ENCODE results near the gene GANC.
"Not testable (repeated sequence)": the region's sequence is repeated elsewhere in the genome, so short reads cannot be mapped to it uniquely, and the experiment has no call there.

Gene GANC, protein sequence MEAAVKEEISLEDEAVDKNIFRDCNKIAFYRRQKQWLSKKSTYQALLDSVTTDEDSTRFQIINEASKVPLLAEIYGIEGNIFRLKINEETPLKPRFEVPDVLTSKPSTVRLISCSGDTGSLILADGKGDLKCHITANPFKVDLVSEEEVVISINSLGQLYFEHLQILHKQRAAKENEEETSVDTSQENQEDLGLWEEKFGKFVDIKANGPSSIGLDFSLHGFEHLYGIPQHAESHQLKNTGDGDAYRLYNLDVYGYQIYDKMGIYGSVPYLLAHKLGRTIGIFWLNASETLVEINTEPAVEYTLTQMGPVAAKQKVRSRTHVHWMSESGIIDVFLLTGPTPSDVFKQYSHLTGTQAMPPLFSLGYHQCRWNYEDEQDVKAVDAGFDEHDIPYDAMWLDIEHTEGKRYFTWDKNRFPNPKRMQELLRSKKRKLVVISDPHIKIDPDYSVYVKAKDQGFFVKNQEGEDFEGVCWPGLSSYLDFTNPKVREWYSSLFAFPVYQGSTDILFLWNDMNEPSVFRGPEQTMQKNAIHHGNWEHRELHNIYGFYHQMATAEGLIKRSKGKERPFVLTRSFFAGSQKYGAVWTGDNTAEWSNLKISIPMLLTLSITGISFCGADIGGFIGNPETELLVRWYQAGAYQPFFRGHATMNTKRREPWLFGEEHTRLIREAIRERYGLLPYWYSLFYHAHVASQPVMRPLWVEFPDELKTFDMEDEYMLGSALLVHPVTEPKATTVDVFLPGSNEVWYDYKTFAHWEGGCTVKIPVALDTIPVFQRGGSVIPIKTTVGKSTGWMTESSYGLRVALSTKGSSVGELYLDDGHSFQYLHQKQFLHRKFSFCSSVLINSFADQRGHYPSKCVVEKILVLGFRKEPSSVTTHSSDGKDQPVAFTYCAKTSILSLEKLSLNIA (N-terminal part only)

DNA sequence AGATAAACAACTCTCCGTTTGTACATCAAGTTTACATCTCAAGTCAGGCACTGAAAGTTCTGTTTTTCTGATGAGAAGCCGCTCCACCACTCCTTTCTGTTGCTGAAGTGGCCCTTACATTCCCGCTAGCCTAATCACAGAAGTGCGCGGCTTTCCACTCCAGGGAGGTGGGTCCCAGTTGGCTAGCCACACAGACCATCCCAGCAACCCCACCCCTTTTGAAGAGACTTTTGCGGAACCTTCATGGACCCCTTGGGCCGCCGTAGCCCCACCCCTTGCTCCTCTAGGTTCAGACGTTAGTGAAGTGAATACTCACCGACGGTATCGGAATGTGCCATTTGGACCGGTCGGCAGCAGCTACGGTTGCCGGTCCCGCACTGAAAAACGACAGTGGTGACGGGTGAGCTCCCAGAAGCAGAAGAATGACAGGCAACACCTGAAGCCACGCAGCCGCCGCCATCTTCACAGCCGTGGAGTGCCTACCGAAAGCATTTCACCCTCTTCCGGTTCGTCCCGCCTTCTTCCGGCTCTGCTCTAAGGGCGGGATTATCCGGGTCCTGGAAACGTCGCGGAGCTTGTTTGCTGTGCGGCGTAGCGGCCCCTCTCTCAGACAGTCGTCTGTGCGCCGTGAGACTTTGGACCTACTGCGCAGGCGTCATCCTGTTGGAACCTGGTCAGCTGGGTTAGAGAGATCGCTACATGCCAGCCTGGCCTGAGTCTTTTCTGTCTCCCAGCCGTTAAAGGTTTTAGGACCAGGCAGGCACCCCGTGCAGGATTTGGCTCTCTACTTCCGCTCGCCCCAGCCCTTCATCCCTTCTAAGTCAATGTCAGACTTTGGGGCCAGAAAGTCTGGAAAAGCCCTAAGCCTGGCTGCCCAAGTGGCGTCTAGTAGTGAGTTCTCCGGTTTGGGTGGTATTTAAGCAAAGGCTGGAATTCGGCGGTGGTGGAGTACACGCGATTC, at the start of gene GANC, which contains the start of gene TMEM87A:
Gene GANC (plus strand): TSS at position 263 of the 961 bp plus-strand sequence. CDS start 1,281 bp downstream, outside the sequence.
Gene TMEM87A (minus strand): TSS at position 495 of the 961 bp plus-strand sequence. CDS start 35 bp downstream, at position 460.
- DNase-seq: peak; percentile 99

DNA sequence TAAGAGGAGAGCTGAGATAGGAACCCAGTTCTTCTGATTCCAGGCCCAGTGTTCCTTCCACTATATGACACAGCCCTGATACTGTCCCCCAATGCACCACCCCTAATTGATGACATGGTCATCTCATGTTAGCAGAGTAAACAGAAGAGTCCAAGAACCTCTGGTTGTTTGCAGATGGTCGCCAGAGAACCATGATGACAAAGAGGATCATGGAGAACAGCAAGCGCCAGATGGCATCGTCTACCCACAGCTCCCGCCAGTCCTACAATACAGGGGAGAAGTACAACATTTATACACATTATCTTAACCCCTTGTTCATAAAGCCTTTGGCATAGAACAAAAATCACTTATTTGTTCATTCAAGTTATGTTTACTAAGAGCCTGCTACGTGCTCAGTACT, 46.4 kb upstream of the GANC start:
- DNase-seq: no peak

DNA sequence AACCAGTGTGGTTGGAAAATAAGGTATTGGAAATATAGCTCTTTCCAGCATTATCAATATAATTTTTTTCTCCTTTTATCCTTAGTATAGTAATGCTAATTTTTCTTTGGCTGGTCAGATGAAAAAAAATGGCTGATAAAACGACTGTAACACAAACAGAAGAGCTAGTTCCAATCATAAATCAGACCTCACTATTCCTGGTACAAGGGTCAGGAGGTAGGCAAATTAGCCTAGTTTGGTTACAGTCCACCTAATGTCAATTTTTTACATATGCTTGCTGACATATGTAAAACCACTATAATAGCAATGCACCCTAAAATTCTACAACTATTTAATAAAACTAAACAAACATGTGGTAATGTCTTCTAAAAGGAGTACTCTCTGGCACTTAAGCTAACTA, 45.0 kb upstream of the GANC start:
- no peak for DNase-seq

DNA sequence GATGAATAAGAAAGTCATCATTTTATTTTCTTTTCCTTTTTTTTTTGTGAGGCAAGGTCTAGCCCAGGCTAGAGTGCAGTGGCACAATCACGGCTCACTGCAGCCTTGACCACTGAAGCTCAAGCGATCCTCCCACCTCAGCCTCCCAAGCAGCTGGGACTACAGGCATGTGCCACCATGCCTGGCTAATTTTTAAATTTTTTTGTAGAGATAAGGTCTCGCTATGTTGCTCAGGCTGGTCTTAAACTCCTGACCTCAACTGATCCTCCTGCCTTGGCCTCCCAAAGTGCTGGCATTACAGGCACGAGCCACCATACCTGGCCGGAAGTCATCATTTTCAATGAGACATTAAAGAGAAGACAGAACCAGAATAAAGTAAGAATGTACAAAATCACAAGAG, 44.0 kb upstream of the GANC start:
- DNase-seq: not testable (repeated sequence)

DNA sequence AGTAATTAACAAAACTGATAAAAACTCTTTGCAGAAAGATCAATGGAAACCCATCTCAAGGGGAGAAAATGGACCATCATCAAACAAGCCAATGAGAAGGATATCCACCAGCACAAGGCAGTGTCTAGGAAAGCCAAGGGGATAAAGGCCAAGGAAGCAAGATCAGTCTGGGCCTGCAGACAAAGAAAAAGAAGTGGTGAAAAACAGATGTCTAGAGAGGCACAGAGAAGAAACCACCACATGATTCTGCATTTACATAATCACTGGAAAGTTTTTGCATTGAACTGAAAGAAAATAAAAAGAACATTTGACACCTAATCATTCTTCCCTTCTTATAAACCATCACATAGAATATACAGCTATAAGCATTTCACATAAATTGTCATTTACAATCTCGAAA, 41.9 kb upstream of the GANC start:
- no peak for DNase-seq

DNA sequence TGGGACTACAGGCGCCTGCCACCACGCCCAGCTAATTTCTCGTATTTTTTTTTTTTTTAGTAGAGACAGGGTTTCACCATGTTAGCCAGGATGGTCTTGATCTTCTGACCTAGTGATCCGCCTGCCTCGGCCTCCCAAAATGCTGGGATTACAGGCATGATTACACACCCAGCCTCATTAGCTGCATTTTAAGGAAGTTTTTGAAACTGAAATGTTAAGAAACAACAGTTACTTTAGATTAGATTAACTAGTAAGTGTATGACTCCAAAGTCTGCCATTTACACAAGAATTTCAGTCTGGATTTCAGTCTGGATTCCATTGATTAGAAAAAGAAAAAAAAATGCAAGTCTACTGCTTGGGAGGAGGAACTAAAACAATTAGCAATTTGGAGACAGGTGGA, 40.4 kb upstream of the GANC start:
- DNase-seq: no peak

DNA sequence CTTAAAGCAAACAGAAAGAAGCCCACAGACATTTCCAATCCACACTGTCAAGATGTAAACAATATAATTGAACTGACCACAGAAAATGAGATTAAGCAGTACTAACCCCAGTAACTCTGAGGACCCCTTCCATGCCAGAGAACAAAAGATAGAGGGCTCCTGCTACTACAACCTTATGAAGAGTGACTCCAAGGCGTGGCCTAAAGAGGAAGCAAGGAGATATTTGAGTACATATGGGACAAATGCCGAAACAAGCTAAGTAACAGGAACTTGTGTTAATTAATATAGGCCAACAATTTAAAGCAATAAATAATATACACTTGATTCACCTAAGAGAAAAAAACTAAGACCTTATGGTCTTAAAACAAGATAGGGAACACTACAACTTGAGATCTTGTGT, 39.9 kb upstream of the GANC start:
- no peak for DNase-seq

DNA sequence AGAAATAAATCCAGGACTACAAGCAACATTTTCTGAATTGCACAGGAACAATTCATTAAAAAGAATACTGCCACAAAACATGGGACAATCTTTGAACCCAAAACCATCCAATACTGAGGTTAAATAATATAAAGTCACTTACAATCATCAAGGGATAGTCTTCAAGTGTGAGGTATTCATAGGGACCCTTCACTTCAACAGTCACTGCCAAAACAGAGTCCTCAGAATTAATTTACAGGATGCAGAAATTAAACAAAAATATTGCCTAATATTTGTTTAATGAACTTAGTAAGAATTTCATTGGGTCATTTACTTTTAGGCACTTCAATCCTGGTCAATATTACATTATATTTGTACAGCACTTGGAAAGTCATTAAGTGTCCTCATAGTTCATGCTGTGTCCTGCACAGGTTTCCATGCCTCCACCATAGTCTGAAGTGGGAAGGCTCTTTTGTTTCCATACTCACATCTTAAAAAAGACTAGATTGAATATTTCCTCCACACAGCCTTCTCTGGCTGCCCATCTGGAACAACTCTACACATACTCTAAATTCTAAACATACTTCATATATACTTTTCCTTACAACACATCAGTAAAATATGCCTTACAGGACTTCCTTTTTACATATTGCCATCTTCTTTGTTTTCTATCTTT, 33.3 kb upstream of the GANC start:
- no peak for DNase-seq

DNA sequence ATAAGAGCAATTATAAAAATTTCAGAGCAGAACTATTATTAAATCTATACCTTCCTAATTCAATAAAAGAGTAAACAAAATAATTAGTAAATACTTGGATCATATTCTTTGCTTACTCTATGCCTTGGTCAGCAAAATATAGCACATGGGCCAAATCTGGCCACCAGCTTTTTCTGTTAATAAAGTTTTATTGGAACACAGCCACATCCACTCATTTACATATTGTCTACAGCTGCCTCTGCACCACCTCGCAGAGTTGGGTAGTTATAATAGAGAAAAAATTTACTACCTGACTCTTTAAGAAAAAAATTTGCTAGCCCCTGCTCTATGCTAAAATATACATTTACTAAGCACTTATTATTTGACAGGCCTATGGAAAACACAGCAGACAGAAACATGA, 32.2 kb upstream of the GANC start:
- no peak for DNase-seq

DNA sequence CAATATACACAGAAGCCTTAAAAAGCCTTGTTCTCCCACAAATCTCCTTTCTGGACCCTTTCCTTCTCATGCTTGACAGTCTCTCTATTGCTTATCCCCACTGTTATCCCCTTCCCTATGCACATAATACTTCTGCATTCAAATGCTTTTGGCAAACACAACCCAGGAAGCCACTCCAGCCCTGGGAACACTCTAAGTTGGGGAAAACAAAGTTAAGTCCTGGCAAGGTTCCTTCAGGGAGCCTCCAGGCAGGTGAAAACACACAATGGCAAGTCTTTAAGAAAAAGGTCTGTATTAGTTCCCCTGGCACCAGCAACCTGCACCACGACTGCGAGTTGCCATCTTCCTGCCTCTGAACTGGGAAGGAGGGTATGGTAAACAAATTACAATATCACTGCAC, 19.7 kb upstream of the GANC start:
- no peak for DNase-seq

DNA sequence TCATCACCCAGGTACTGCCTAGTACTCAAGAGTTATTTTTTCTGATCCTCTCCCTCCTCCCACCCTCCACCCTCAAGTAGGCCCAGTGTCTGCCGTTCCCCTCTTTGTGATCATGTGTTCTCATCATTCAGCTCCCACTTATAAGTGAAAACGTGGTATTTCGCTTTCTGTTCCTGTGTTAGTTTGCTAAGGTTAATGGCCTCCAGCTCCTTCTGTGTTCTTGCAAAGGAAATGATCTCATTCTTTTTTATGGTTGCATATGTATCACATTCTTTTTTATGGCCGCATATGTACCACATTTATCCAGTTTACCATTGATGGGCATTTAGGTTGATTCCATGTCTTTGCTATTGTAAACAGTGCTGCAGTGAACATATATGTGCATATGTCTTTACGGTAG, 8.2 kb upstream of the GANC start:
- DNase-seq: no peak

DNA sequence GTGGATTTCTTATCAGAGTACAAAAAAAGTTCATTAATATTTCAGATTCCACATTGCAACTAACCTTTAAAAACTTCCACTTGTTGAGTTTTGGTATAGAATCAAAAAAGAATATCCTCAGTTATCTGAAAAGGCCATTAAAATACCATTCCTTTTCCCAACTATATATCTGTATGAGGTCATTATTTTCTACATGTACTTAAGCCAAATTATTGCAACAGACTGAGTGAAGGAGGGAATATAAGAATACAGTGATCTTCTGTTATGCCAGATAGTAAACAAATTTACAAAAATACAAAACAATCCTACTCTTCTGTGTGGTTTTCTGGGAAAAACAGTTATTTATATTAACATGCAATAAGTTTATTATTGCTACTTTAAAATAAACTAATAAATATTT, 5.7 kb upstream of the GANC start:
- no peak for DNase-seq

DNA sequence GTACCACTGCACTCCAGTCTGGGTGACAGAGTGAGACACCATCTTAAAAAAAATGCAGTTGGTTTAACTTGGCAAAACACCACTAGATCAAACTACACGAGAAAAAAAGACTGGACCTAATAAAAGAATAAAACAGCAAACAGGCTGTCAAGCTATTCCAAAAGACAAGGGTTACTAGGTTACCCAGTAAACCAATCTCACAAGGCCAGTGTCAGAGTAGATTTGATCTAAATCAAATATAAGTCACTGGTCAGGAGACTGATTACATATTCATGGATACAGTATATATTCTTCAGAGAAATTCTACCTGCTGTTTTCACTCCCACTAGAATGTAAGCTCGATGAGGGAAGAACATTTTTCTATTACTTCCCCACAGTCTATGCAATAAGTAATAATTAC, 2.5 kb upstream of the GANC start:
- no peak for DNase-seq

DNA sequence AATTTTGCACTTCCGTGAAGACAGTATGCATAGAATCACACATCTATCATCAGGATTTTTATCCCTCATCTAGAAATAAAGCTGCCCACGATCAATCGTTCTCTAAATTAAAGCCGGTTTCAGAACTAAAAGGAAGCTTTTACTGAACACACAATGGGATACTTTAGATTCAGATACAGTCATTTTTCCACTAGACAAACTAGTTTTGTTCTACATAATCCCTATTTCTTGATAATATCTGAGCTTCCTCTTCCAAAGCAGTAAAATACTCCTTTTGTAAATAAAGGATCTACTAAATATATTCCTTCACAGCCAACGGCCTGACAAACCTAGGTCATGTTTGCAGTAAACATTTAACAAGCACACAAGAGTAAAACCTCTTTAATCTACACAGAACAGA, 2.0 kb upstream of the GANC start:
- DNase-seq: no peak

DNA sequence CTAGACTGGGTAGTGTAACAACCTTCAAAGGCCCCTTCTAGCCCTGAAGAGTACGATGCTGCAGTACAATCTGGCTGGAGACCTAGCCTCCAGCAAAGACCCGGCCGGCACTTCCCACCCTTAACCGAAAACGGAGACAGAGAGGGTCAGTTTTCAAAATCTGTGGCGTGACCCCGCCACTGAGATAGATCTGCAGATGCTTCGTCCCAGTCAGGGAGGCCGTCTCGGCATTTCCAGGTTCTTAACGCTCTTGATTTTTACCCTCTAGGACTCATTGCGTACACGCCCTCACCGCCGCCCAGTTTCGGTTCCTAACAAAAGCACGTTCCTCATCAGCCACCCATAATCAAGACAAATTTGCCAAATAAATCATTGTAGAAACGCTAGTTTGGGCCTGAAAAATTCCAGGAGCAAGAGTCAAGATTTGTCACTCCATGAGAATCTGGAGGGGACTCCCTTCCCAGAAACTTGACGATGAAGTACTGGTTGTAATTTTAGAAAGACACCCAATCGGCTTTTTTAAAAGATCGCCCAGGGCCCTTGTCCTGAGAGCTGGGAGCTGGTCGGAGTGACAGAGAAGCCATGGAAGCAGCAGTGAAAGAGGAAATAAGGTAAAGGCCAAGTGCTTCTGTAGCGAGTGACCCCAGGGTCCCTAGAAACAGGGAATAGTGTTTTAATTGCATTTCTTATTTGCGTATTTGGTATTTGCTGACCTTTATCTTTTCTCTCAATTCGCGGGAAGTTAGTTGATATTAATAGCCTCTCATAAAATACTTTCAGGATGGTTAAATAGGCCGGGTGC, 1.1 kb downstream of the GANC start:
- DNase-seq: peak; percentile 76

DNA sequence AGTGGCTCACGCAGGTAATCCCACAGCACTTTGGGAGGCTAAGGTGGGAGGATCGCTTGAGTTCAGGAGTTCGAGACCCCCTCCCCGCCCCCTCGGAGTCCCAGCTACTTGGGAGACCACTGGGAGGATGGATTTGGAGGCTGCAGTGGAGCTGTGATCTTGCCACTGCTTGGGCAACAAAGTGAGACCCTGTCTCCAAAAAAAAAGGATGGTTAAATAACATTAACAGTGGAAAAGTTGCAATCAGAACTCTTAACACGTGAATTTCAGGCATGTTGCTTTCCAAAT, 1.6 kb downstream of the GANC start:
- DNase-seq: no peak

DNA sequence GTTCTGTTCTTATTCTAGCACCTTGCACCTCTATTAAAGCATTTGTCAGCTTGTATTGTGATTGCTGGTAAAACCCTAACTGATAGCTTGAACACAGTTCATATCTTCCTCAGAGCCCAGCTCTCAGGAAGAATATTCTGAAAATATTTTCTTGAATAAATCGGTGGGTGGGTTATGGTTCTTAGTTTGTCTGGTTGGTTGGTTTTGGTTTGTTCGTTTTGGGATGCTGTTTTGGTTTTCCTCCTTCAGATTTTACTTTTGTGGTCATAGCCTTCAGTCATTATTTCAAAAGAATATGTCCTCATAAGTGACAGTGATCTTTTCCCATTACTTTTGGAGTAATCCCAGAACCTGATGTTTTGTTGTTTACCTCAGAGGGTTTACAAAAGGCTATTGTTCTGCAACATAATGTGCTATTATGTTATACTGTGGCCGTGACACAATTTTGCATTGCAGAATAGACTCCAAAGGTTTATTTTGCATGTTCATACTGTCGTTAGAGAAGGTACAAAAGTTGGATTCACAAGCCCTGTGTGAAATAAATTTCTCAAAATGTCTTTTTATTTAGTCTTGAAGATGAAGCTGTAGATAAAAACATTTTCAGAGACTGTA, 2.9 kb downstream of the GANC start:
- peak; percentile 11 for DNase-seq

DNA sequence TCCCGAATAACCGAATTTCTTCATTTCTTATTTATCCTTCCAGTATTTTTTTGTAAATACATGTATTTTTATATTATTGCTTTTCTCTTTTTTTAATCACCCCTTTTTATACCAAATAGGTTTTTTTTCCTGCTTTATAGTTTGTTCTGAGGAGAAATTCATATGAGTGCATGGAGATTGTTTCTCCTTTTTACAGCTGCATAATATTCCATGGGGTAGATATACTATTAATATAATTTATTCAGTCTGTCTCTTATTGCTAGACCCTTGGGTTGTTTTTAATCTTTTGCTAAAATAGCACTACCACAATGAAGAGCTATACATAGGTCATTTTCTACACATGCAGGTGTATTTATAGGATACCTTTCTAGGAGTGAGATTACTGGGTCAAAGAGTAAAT, 3.8 kb downstream of the GANC start:
- DNase-seq: no peak

DNA sequence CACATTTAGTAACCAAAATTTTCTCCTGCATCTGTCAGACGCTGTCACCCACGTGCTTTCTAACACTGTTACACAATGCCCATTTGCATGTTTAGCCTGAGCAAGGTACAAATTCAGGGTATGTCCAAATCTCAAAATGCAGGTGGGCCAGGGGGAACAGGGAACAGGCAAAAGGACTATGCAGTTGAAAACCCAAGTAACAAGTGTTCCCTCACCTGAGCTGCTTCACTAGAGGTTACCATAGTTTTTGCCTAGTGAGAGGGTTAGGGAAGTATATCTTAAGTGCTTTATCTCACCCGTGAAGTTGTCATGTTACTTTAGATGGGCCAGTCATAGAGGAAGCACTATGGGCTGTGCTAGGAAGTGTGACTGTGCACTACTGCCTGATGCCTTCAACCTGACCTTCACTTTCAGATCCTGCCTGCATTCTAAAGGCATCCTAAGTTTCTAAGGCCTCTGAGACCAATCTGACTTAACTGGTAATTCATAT, 6.3 kb downstream of the GANC start:
- peak; percentile 13 for DNase-seq

DNA sequence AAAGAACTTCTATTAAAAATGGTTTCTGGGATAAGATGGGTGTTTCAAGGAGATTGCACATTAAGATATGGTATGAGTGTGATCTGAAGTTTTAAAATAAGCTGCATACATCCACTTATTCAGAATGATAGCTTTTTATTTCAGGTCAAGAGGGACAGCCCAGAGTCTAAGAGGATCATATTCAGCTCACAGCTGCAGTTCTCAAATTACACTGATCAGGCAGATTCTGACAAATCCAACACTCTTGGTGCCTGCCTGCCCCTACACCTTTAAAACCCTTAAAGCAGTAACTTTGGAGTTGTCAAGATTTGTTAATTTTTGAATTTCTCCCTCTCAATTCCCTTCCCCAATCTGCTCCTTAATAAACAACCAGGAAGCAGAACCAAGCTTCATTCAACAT, 9.3 kb downstream of the GANC start:
- no peak for DNase-seq

DNA sequence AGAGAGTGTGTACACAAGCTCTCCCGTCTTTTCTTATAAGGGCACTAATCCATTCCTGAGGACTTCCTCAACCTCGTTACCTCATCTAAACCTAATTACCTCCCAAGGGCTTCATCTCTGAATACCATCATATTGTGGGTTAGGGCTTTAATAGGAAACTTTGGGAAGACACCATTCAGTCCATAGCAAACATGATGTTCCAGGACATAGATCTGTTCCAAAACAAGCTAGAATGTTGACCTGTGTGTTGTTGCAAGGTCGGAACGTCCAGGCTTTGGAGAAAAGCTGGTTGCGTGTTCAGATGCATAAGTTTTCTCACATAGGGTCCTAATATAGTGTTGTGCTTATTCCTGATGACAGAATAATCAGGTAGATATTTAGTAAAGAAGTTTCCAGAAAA, 9.9 kb downstream of the GANC start:
- DNase-seq: no peak
